ENCODE data around the gene KLHL29. TPM values are rescaled to one million over a fixed set of nuclear protein-coding genes. Genes with fewer than 3 reads are reported as not detected.

Gene KLHL29
- total RNA-seq, 2 experiments from 2014 or later, result 0.23 to 0.66 TPM

DNA sequence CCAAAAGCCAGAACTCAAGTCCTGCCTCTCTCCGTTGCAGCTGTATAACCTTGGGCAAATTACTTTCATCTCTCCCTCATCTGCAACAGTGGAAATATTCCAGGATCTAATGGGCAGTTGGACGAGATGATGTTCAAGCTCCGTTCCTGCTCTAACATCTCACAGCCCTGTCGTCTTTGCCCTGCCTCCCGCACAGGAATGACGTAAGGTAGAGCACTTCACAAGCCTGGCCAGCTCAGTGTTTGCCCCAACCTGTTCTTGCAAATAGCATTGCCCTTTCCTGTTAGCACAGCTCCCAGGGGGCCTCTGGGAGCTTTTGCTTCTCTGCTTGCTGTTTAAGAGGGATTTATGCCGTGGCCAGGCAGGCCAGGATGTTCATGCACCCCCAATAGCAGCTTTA lies 107.9 kb downstream of the KLHL29 start:
- BruUV-seq (replicated peaks), result no TSS peak
- H3K27ac ChIP-seq (ENCODE audit: low read depth, low read length, poor library complexity, severe bottlenecking), result no peak overlapping the region
- no peaks in the 10 kb centered on the region for H3K36me3 ChIP-seq (ENCODE audit: insufficient read depth, low read length)
- POLR2A ChIA-PET, result interaction anchor here (0.9 to 1.1 kb wide), 2 partner anchors 19 to 45 kb away, joined by 3 read pairs; no protein-coding TSS in a partner anchor
- no peaks in the 10 kb centered on the region for H3K9me2 ChIP-seq (ENCODE audit: insufficient read depth, low read length)
- H2AFZ ChIP-seq (ENCODE audit: low read length), result no peak overlapping the region
- H3K4me2 ChIP-seq (ENCODE audit: low read length), result no peak overlapping the region
- no peaks in the 10 kb centered on the region for H3K9me3 ChIP-seq (ENCODE audit: low read length)
- no peak for DNase-seq (ENCODE audit: low spot score)
- H3K4me3 ChIP-seq (ENCODE audit: low read depth, low read length, poor library complexity, severe bottlenecking), result no peak overlapping the region
- no peaks in the 10 kb centered on the region for H4K20me1 ChIP-seq (ENCODE audit: insufficient read depth, low read length)
- no peaks in the 10 kb centered on the region for H3K4me1 ChIP-seq (ENCODE audit: insufficient read depth, low read length, poor library complexity, severe bottlenecking)
- TF ChIP-seq EZH2phosphoT487 (IDR thresholded peaks at IDR 0.05; ENCODE audit: borderline replicate concordance, low read depth, low read length), result no peak
- TF ChIP-seq, protein P1, sequence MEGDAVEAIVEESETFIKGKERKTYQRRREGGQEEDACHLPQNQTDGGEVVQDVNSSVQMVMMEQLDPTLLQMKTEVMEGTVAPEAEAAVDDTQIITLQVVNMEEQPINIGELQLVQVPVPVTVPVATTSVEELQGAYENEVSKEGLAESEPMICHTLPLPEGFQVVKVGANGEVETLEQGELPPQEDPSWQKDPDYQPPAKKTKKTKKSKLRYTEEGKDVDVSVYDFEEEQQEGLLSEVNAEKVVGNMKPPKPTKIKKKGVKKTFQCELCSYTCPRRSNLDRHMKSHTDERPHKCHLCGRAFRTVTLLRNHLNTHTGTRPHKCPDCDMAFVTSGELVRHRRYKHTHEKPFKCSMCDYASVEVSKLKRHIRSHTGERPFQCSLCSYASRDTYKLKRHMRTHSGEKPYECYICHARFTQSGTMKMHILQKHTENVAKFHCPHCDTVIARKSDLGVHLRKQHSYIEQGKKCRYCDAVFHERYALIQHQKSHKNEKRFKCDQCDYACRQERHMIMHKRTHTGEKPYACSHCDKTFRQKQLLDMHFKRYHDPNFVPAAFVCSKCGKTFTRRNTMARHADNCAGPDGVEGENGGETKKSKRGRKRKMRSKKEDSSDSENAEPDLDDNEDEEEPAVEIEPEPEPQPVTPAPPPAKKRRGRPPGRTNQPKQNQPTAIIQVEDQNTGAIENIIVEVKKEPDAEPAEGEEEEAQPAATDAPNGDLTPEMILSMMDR (conservative IDR thresholded peaks at IDR 0.05; ENCODE audit: low read length), result no peak
- CTCF ChIA-PET (ENCODE audit: unreplicated experiment), result no interaction called here
- intact Hi-C loops (cut with micrococcal nuclease; ENCODE audit: unreplicated experiment), result no loop called here
- no peaks in the 10 kb centered on the region for H3K79me2 ChIP-seq (ENCODE audit: insufficient read depth, low read depth, low read length)

DNA sequence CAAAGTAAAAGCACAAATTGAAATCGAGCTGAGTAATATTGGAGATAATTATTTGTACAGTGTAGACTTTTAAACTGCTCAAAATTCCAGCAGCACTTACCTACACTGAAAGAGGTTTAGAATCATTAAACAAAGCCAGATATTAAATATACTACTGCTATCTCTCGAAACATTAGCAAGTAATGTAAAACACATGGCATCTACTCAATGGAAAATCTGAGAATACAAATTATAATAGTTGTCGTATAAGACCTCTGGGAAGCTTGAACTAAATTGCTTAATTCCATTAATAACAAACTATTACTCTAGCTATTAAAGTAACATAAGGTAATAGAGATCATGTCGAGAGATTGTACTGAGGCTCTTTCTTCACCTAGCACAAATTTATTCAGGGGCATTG lies 108.9 kb downstream of the KLHL29 start:
- BruUV-seq (replicated peaks), result no TSS peak
- CTCF ChIA-PET (ENCODE audit: unreplicated experiment), result no interaction called here
- H4K20me1 ChIP-seq (ENCODE audit: insufficient read depth, low read length), result no peaks in the 10 kb centered on the region

DNA sequence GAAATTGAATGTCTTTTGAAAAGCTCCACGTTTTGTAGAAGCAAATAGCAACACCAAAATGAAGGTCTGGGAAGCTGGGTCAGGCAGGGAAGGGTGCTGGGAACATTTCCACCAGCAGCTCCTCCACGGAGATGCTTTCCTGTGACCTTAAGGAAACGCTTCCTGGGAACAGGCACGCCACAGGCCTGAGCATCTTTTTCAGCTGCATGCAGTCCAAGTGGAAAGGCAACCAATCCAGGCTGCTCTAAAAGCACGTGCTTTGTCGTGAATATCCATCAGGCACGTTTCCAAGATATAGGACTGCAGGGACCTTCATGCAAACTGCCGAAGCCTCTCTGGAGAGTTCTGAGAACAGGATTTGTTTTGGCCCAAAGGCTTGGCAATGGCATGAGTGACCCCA lies 109.3 kb downstream of the KLHL29 start:
- no TSS peak for BruUV-seq (replicated peaks)
- no peak overlapping the region for H3K4me2 ChIP-seq (ENCODE audit: low read length)
- H3K4me1 ChIP-seq (ENCODE audit: insufficient read depth, low read length, poor library complexity, severe bottlenecking), result no peaks in the 10 kb centered on the region
- H3K79me2 ChIP-seq (ENCODE audit: insufficient read depth, low read depth, low read length), result no peaks in the 10 kb centered on the region
- no peaks in the 10 kb centered on the region; the same call in 1 of the 2 replicates for H4K20me1 ChIP-seq (ENCODE audit: insufficient read depth, low read length)
- no peak for DNase-seq (ENCODE audit: low spot score)
- no peaks in the 10 kb centered on the region for H3K36me3 ChIP-seq (ENCODE audit: insufficient read depth, low read length)
- no peak overlapping the region for H3K4me3 ChIP-seq (ENCODE audit: low read depth, low read length, poor library complexity, severe bottlenecking)
- no peaks in the 10 kb centered on the region for H3K9me2 ChIP-seq (ENCODE audit: insufficient read depth, low read length)
- H3K9me3 ChIP-seq (ENCODE audit: low read length), result no peaks in the 10 kb centered on the region
- CTCF ChIA-PET (ENCODE audit: unreplicated experiment), result no interaction called here
- POLR2A ChIA-PET, result interaction anchor here (1.1 kb wide), 1 partner anchor 44 kb away, joined by 3 read pairs; no protein-coding TSS in a partner anchor
- H3K27ac ChIP-seq (ENCODE audit: low read depth, low read length, poor library complexity, severe bottlenecking), result no peak overlapping the region
- intact Hi-C loops (cut with micrococcal nuclease; ENCODE audit: unreplicated experiment), result no loop called here
- H2AFZ ChIP-seq (ENCODE audit: low read length), result no peak overlapping the region
- no peak for TF ChIP-seq EZH2phosphoT487 (IDR thresholded peaks at IDR 0.05; ENCODE audit: borderline replicate concordance, low read depth, low read length)
- TF ChIP-seq, protein P1 (conservative IDR thresholded peaks at IDR 0.05; ENCODE audit: low read length), result no peak

More for the DNA sequence above, 108.9 kb downstream of the KLHL29 start:
- Histone ChIP-seq H3K79me2 (ENCODE audit: insufficient read depth, low read depth, low read length) (no peaks in the 10 kb centered on the region), H3K4me1 (ENCODE audit: insufficient read depth, low read length, poor library complexity, severe bottlenecking) (no peaks in the 10 kb centered on the region), H3K9me3 (ENCODE audit: low read length) (no peaks in the 10 kb centered on the region), H3K9me2 (ENCODE audit: insufficient read depth, low read length) (no peaks in the 10 kb centered on the region), H2AFZ (ENCODE audit: low read length) (no peak overlapping the region), H3K4me3 (ENCODE audit: low read depth, low read length, poor library complexity, severe bottlenecking) (no peak overlapping the region), H3K27ac (ENCODE audit: low read depth, low read length, poor library complexity, severe bottlenecking) (no peak overlapping the region), H3K4me2 (ENCODE audit: low read length) (no peak overlapping the region), H3K36me3 (ENCODE audit: insufficient read depth, low read length) (no peaks in the 10 kb centered on the region)
- TF ChIP-seq, protein P1 (conservative IDR thresholded peaks at IDR 0.05; ENCODE audit: low read length), result no peak
- no peak for TF ChIP-seq EZH2phosphoT487 (IDR thresholded peaks at IDR 0.05; ENCODE audit: borderline replicate concordance, low read depth, low read length)
- intact Hi-C loops (cut with micrococcal nuclease; ENCODE audit: unreplicated experiment), result no loop called here
- DNase-seq (ENCODE audit: low spot score), result no peak
- POLR2A ChIA-PET, result interaction anchor here (0.6 to 1.1 kb wide), 2 partner anchors 18 to 44 kb away, joined by 3 to 4 read pairs; no protein-coding TSS in a partner anchor

All from OCI-LY7 (cell line).